ENCODE data around the gene DCLK1. TPM values are rescaled to one million over a fixed set of nuclear protein-coding genes. Genes with fewer than 3 reads are reported as not detected.

The DCLK1 gene
- total RNA-seq, 1 experiment from 2014 or later, result not detected

GRCh38 chr13:35891507-35892441 lies 239.4 kb downstream of the DCLK1 start:
- Histone ChIP-seq H3K9me3 (ENCODE audit: control insufficient read depth, insufficient read depth, low read depth, low read length) (no peaks in the 10 kb centered on the region), H3K36me3 (ENCODE audit: control insufficient read depth, insufficient read depth, low read length) (no peaks in the 10 kb centered on the region), H3K27me3 (ENCODE audit: control insufficient read depth, insufficient read depth, low read length) (no peaks in the 10 kb centered on the region), H3K4me1 (ENCODE audit: control insufficient read depth, insufficient read depth, low read length) (no peaks in the 10 kb centered on the region), H3K27ac (ENCODE audit: low read length) (no peak overlapping the region), H3K4me3 (ENCODE audit: low read depth in 2 of 2, low read length in 2 of 2) (no peak overlapping the region)
- intact Hi-C loops (cut with micrococcal nuclease; ENCODE audit: unreplicated experiment), result loop anchor here (2.0 kb wide), 1 partner anchor 17 kb away; no protein-coding TSS in a partner anchor
- no peak for TF ChIP-seq SIN3A (IDR thresholded peaks at IDR 0.05; ENCODE audit: borderline replicate concordance, insufficient read depth, low read depth, low read length)
- TF ChIP-seq TCF7L2 (IDR thresholded peaks at IDR 0.05; ENCODE audit: low read depth, low read length), result no peak
- TF ChIP-seq REST (IDR thresholded peaks at IDR 0.05; ENCODE audit: insufficient read depth in 1 of 2, low read depth in 2 of 2, low read length in 1 of 2), result no peak
- TF ChIP-seq POLR2AphosphoS5 (IDR thresholded peaks at IDR 0.05; ENCODE audit: low read depth, low read length), result no peak
- no peak for TF ChIP-seq CTCF (IDR thresholded peaks at IDR 0.05)
- no TSS peak for BruUV-seq (replicated peaks)
- ChIA-PET CTCF (no interaction called here), POLR2A (no interaction called here)
- ATAC-seq (no peak), DNase-seq (ENCODE audit: low read depth, low spot score) (peak; percentile 5)
- in situ Hi-C loops (cut with HindIII; ENCODE audit: low pct_unique_long_range_greater_than_20kb, low sequenced_read_pairs), result no loop called here

GRCh38 chr13:35889560-35889959 lies 241.6 kb downstream of the DCLK1 start:
- intact Hi-C loops (cut with micrococcal nuclease; ENCODE audit: unreplicated experiment), result no loop called here
- CTCF ChIA-PET, result interaction anchor here (0.6 kb wide), 1 partner anchor 36 kb away, joined by 6 read pairs; no protein-coding TSS in a partner anchor
- BruUV-seq (replicated peaks), result no TSS peak
- in situ Hi-C loops (cut with HindIII; ENCODE audit: low pct_unique_long_range_greater_than_20kb, low sequenced_read_pairs), result no loop called here
- POLR2A ChIA-PET, result no interaction called here
- no peaks in the 10 kb centered on the region for H3K36me3 ChIP-seq (ENCODE audit: control insufficient read depth, insufficient read depth, low read length)
- no peaks in the 10 kb centered on the region for H3K27me3 ChIP-seq (ENCODE audit: control insufficient read depth, insufficient read depth, low read length)
- H3K4me1 ChIP-seq (ENCODE audit: control insufficient read depth, insufficient read depth, low read length), result no peaks in the 10 kb centered on the region
- H3K9me3 ChIP-seq (ENCODE audit: control insufficient read depth, insufficient read depth, low read depth, low read length), result no peaks in the 10 kb centered on the region
- DNase-seq (ENCODE audit: low read depth, low spot score) (no peak), ATAC-seq (no peak)
- H3K27ac ChIP-seq (ENCODE audit: low read length), result no peak overlapping the region
- H3K4me3 ChIP-seq (ENCODE audit: low read depth in 2 of 2, low read length in 2 of 2), result no peak overlapping the region
- TF ChIP-seq SIN3A (IDR thresholded peaks at IDR 0.05; ENCODE audit: borderline replicate concordance, insufficient read depth, low read depth, low read length) (no peak), POLR2AphosphoS5 (IDR thresholded peaks at IDR 0.05; ENCODE audit: low read depth, low read length) (no peak), CTCF (IDR thresholded peaks at IDR 0.05) (no peak), TCF7L2 (IDR thresholded peaks at IDR 0.05; ENCODE audit: low read depth, low read length) (no peak), REST (IDR thresholded peaks at IDR 0.05; ENCODE audit: insufficient read depth in 1 of 2, low read depth in 2 of 2, low read length in 1 of 2) (no peak)
